ENCODE results near the gene PHYKPL.

PHYKPL gene

DNA sequence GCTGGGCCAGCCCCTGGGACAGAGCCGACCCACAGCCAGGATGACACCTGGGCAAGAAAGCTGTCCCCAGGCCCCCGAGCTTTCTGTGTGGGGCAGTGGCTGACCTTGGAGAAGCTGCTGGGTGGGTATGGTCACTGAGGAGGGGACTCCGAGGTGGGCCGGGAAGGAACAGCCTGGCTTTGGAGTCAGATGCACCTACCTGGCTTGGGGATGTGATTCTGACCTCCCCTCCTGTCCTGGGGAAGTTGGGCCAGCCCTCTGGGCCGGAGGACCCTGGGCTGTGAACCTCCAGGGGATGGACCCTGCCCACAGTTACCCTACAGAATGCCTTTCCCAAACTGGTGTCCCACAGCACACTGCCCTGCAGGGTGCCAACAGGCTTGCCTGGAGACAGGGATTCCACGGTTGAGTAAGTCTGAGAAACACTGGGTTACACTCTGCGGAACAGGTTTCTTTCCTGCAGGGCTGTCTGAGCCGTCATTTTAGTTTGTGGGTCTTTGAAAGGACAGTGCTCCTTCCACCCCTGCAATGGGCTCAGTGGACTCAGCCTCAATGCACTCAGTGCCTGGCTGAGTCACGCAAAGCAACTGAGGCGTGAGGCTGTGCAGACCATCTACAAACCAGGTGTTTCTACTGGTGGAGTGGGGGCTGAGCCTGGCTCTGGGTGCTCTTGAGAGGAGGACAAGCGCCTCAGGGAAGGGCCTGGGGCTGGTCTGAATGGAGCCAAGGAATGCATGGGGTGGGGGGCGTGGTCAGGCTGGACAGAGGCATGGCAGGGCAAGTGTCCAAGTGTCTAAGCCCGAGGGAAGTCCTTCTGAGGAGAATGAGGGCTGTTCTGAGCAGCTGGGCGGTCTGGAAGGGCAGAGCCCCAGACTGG, 41.3 kb upstream of the PHYKPL start:
- H3K4me3 ChIP-seq (ENCODE audit: low read length) = no peak overlapping the region
- H3K27me3 ChIP-seq (ENCODE audit: control insufficient read depth, insufficient read depth, low read length) = no peaks in the 10 kb centered on the region
- H3K9me3 ChIP-seq (replicated peaks; ENCODE audit: low read length) = no peaks in the 10 kb centered on the region
- no peaks in the 10 kb centered on the region for H3K4me1 ChIP-seq (ENCODE audit: control insufficient read depth, insufficient read depth, low read length)
- no peaks in the 10 kb centered on the region for H3K36me3 ChIP-seq (ENCODE audit: insufficient read depth, low read length)
- no peak overlapping the region for H3K4me2 ChIP-seq (ENCODE audit: low read length)
- no peak overlapping the region for H3K9ac ChIP-seq (ENCODE audit: low read depth, low read length)

- Histone ChIP-seq H3K36me3 (ENCODE audit: insufficient read depth, low read length) (no peaks in the 10 kb centered on the region), H3K4me3 (ENCODE audit: low read length) (no peak overlapping the region), H3K4me2 (ENCODE audit: low read length) (no peak overlapping the region), H3K4me1 (ENCODE audit: control insufficient read depth, insufficient read depth, low read length) (no peaks in the 10 kb centered on the region), H3K27me3 (ENCODE audit: control insufficient read depth, insufficient read depth, low read length) (no peaks in the 10 kb centered on the region), H3K9ac (ENCODE audit: low read depth, low read length) (no peak overlapping the region), H3K9me3 (replicated peaks; ENCODE audit: low read length) (no peaks in the 10 kb centered on the region)
Measured at GRCh38 chr5:178273041-178273440, 40.4 kb upstream of the PHYKPL start.

GRCh38 chr5:178272591-178272990, 40.0 kb upstream of the PHYKPL start:
- Histone ChIP-seq H3K4me2 (ENCODE audit: low read length) (no peak overlapping the region), H3K4me3 (ENCODE audit: low read length) (no peak overlapping the region), H3K36me3 (ENCODE audit: insufficient read depth, low read length) (no peaks in the 10 kb centered on the region), H3K9me3 (replicated peaks; ENCODE audit: low read length) (no peaks in the 10 kb centered on the region), H3K9ac (ENCODE audit: low read depth, low read length) (no peak overlapping the region), H3K4me1 (ENCODE audit: control insufficient read depth, insufficient read depth, low read length) (no peaks in the 10 kb centered on the region), H3K27me3 (ENCODE audit: control insufficient read depth, insufficient read depth, low read length) (no peaks in the 10 kb centered on the region)

- H3K4me2 ChIP-seq (ENCODE audit: low read length) = no peak overlapping the region
- H3K4me3 ChIP-seq (ENCODE audit: low read length) = no peak overlapping the region
- H3K9me3 ChIP-seq (replicated peaks; ENCODE audit: low read length) = no peaks in the 10 kb centered on the region
- H3K36me3 ChIP-seq (ENCODE audit: insufficient read depth, low read length) = no peaks in the 10 kb centered on the region
- no peaks in the 10 kb centered on the region for H3K4me1 ChIP-seq (ENCODE audit: control insufficient read depth, insufficient read depth, low read length)
- no peak overlapping the region for H3K9ac ChIP-seq (ENCODE audit: low read depth, low read length)
- no peaks in the 10 kb centered on the region for H3K27me3 ChIP-seq (ENCODE audit: control insufficient read depth, insufficient read depth, low read length)
Measured at GRCh38 chr5:178271726-178272479, 39.3 kb upstream of the PHYKPL start.

- Histone ChIP-seq H3K9me3 (replicated peaks; ENCODE audit: low read length) (no peaks in the 10 kb centered on the region), H3K4me1 (ENCODE audit: control insufficient read depth, insufficient read depth, low read length) (no peaks in the 10 kb centered on the region), H3K4me3 (ENCODE audit: low read length) (no peak overlapping the region), H3K4me2 (ENCODE audit: low read length) (no peak overlapping the region), H3K27me3 (ENCODE audit: control insufficient read depth, insufficient read depth, low read length) (no peaks in the 10 kb centered on the region), H3K36me3 (ENCODE audit: insufficient read depth, low read length) (no peaks in the 10 kb centered on the region), H3K9ac (ENCODE audit: low read depth, low read length) (no peak overlapping the region)
Measured at GRCh38 chr5:178271231-178271630, 38.6 kb upstream of the PHYKPL start.

DNA sequence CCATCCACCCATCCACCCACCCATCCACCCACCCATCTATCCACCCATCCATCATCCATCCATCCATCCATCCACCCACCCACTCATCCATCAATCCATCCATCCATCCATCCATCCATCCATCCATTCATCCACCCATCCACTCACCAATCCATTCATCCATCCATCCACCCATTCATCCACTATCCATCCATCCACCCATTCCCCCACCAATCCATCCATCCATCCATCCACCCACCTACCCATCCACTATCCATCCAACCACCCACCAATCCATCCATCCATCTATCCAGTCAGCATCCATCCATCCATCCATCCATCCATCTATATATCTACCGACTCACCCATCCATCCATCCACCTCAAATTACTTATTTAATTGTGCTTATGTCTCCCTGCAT, 36.9 kb upstream of the PHYKPL start:
- Histone ChIP-seq H3K9ac (ENCODE audit: low read depth, low read length) (no peak overlapping the region), H3K27me3 (ENCODE audit: control insufficient read depth, insufficient read depth, low read length) (no peaks in the 10 kb centered on the region), H3K36me3 (ENCODE audit: insufficient read depth, low read length) (no peaks in the 10 kb centered on the region), H3K4me1 (ENCODE audit: control insufficient read depth, insufficient read depth, low read length) (no peaks in the 10 kb centered on the region), H3K4me2 (ENCODE audit: low read length) (no peak overlapping the region), H3K4me3 (ENCODE audit: low read length) (no peak overlapping the region), H3K9me3 (replicated peaks; ENCODE audit: low read length) (no peaks in the 10 kb centered on the region)

GRCh38 chr5:178267876-178268275, 35.3 kb upstream of the PHYKPL start:
- H3K4me2 ChIP-seq (ENCODE audit: low read length) = no peak overlapping the region
- no peaks in the 10 kb centered on the region for H3K4me1 ChIP-seq (ENCODE audit: control insufficient read depth, insufficient read depth, low read length)
- no peak overlapping the region for H3K9ac ChIP-seq (ENCODE audit: low read depth, low read length)
- H3K27me3 ChIP-seq (ENCODE audit: control insufficient read depth, insufficient read depth, low read length) = no peaks in the 10 kb centered on the region
- H3K4me3 ChIP-seq (ENCODE audit: low read length) = no peak overlapping the region
- no peaks in the 10 kb centered on the region for H3K9me3 ChIP-seq (replicated peaks; ENCODE audit: low read length)
- no peaks in the 10 kb centered on the region for H3K36me3 ChIP-seq (ENCODE audit: insufficient read depth, low read length)

GRCh38 chr5:178267245-178267644, 34.6 kb upstream of the PHYKPL start:
- no peaks in the 10 kb centered on the region for H3K27me3 ChIP-seq (ENCODE audit: control insufficient read depth, insufficient read depth, low read length)
- H3K4me2 ChIP-seq (ENCODE audit: low read length) = no peak overlapping the region
- no peaks in the 10 kb centered on the region for H3K9me3 ChIP-seq (replicated peaks; ENCODE audit: low read length)
- H3K4me1 ChIP-seq (ENCODE audit: control insufficient read depth, insufficient read depth, low read length) = no peaks in the 10 kb centered on the region
- H3K36me3 ChIP-seq (ENCODE audit: insufficient read depth, low read length) = no peaks in the 10 kb centered on the region
- H3K9ac ChIP-seq (ENCODE audit: low read depth, low read length) = no peak overlapping the region
- no peak overlapping the region for H3K4me3 ChIP-seq (ENCODE audit: low read length)

DNA sequence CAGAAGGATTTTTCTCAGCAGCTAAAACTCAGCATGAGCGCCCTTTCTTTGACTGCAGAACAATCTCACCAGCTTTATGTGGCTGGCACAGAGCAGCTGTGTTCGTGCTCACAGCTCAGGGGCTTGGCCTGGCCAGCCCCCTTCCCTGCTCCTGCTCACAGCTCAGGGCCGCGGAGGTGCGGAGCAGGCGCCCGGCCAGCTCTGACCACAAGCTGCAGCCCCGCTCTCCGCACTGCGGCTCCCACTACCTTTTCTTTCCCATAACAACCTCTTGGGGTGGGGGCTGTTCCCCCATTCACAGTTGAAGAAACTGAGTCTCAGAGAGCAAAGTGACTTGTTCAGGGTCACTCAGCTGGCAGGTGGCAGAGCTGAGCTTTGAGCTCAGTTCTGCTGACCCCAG, 34.0 kb upstream of the PHYKPL start:
- no peak overlapping the region for H3K4me3 ChIP-seq (ENCODE audit: low read length)
- no peak overlapping the region for H3K9ac ChIP-seq (ENCODE audit: low read depth, low read length)
- H3K4me1 ChIP-seq (ENCODE audit: control insufficient read depth, insufficient read depth, low read length) = no peaks in the 10 kb centered on the region
- H3K36me3 ChIP-seq (ENCODE audit: insufficient read depth, low read length) = no peaks in the 10 kb centered on the region
- H3K9me3 ChIP-seq (replicated peaks; ENCODE audit: low read length) = no peaks in the 10 kb centered on the region
- no peaks in the 10 kb centered on the region for H3K27me3 ChIP-seq (ENCODE audit: control insufficient read depth, insufficient read depth, low read length)
- no peak overlapping the region for H3K4me2 ChIP-seq (ENCODE audit: low read length)

DNA sequence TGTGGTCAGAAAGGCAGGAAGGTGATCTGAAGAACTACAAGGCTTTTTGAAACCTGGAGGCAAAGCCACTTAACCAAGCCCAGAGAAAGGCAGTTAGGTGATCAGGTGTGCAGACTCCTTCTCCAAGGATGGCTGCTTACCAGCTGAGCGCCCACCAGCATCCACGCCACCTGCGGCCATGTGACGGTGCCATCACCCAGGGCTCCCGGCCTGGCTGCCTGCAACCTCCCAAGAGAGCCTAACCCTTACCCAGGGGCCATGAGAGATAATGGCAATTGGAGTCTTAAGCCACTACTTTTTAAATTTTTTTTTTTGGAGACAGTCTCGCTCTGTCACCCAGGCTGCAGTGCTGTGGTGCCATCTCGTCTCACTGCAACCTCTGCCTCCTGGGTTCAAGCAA, 33.1 kb upstream of the PHYKPL start:
- Histone ChIP-seq H3K36me3 (ENCODE audit: insufficient read depth, low read length) (no peaks in the 10 kb centered on the region), H3K4me1 (ENCODE audit: control insufficient read depth, insufficient read depth, low read length) (no peaks in the 10 kb centered on the region), H3K4me3 (ENCODE audit: low read length) (no peak overlapping the region), H3K9ac (ENCODE audit: low read depth, low read length) (no peak overlapping the region), H3K9me3 (replicated peaks; ENCODE audit: low read length) (no peaks in the 10 kb centered on the region), H3K4me2 (ENCODE audit: low read length) (no peak overlapping the region), H3K27me3 (ENCODE audit: control insufficient read depth, insufficient read depth, low read length) (no peaks in the 10 kb centered on the region)

- H3K27me3 ChIP-seq (ENCODE audit: control insufficient read depth, insufficient read depth, low read length) = no peaks in the 10 kb centered on the region
- no peaks in the 10 kb centered on the region for H3K9me3 ChIP-seq (replicated peaks; ENCODE audit: low read length)
- H3K4me2 ChIP-seq (ENCODE audit: low read length) = no peak overlapping the region
- no peaks in the 10 kb centered on the region for H3K4me1 ChIP-seq (ENCODE audit: control insufficient read depth, insufficient read depth, low read length)
- no peak overlapping the region for H3K4me3 ChIP-seq (ENCODE audit: low read length)
- H3K36me3 ChIP-seq (ENCODE audit: insufficient read depth, low read length) = no peaks in the 10 kb centered on the region
- no peak overlapping the region for H3K9ac ChIP-seq (ENCODE audit: low read depth, low read length)
Measured at GRCh38 chr5:178264044-178264443, 31.4 kb upstream of the PHYKPL start.

Measured in skeletal muscle satellite cell (primary cell).